HFF-Myc (cell line): ENCODE data around the gene UCMA.
A peak's percentile ranks its signal among the peaks of the same experiment; 100 is the strongest.
"Not testable (repeated sequence)": the region's sequence is repeated elsewhere in the genome, so short reads cannot be mapped to it uniquely, and the experiment has no call there.

ENCODE experiments used
- DNase-seq: peaks from one replicate; pipeline ENCODE4 v3.0.0-alpha.2; 2011; ENCODE audit warnings: low read depth; ENCODE audit errors: extremely low read depth
- H3K4me3 ChIP-seq: replicated peaks from 2 replicates; pipeline ENCODE4 v1.5.1; 2011; ENCODE audit warnings: low read depth, mild to moderate bottlenecking, control low read depth, low read length
- CTCF ChIP-seq: IDR thresholded peaks from 2 replicates; pipeline ENCODE4 v1.5.1; 2012; ENCODE audit warnings: mild to moderate bottlenecking, low read depth, low read length, control low read depth; ENCODE audit errors: missing control alignments

UCMA gene

DNA sequence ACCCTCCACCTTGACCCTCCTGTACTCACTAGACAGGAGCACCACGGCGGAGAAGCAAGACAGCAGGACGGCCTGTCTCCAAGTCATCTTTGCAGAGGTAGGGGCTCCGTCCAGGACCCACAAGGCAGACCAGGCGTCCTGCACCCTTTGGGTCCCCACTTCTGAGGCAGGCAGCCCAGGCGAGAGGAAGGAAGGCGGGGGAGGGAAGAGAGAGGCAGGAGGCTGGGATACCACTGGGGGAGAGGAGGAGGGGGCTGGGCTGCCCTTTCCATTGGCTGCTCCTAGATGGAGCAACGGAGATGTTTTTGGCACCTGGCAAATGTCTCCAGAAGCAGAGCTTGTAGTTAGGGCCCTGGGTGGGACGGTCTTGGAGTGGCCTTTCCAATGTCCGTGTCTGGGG lies at the start of gene UCMA:
TSS of gene UCMA (minus strand) at position 203 of the 400 bp plus-strand sequence. CDS start at position 87, 116 bp downstream.
- H3K4me3 ChIP-seq: no peak within 1 kb of the TSS
- DNase-seq: no peak
- no peak for TF ChIP-seq CTCF

DNA sequence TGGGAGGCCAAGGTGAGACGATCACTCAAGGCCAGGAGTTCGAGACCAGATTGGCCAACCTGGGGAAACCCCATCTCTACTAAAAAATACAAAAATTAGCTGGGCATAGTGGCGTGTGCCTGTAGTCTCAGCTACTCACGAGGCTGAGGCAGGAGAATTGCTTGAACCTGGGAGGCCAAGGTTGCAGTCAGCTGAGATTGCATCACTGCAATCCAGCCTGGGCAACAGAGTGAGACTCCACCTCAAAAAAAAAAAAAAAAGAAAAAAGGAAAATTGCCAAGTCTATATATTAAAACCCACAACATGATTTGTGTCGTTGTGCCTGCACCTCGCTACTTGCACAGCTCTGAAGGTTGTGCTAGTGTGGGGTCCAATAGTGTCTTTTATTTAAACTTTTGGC lies 48.2 kb upstream of the UCMA start:
- not testable (repeated sequence) for DNase-seq, H3K4me3 ChIP-seq

- DNase-seq: no peak
- TF ChIP-seq CTCF: peak; percentile 12
- H3K4me3 ChIP-seq: no peak overlapping the region
These were observed 42.7 kb upstream of the UCMA start for GRCh38 chr10:13276749-13277365.

DNA sequence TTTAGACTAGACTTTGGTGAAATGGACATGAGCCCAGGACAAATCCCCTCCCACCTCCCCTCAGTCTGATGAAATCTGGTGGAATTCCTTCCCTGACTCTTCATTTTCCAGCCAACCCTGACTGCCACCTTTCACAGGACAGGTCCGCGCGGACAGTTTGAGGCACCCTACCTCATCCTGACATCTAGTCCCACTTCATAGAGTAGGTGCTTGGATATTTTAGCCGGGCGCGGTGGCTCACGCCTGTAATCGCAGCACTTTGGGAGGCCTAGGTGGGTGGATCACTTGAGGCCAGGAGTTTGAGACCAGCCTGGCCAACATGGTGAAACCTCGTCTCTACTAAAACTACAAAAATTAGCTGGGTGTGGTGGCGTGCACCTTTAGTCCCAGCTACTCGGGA lies 42.0 kb upstream of the UCMA start:
- DNase-seq, H3K4me3 ChIP-seq: not testable (repeated sequence)

GRCh38 chr10:13272164-13272571 lies 38.0 kb upstream of the UCMA start:
- DNase-seq: peak; percentile 45
- TF ChIP-seq CTCF: no peak
- no peak overlapping the region for H3K4me3 ChIP-seq

DNA sequence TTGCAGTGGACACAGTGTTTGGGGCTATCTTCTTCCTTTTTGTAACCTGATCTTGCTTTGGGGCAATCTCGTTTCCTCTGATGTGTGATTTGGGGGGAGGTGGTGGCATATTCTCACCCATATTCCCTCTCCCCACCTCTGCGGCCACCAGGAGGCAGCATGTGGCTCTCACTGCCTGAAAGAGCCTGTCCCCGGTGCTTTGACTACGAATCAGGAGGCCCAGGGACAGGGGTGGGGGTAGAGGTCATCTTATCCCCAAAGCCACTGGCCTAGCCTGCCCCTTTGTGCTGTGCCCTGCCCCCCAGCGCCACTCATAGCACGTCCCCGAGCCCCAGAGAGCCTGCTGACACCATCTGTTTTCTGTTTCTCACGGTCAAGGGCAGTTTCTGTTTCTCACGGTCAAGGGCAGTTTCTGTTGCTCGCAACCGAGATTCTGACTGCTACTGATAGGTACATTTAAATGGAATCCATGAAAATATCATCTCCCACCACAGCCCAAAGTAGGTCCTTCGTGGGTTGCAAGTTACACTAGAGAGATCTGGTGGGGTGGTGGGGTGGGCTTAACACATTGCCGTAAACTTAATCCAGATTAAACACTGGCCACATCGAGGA lies 37.5 kb upstream of the UCMA start:
- DNase-seq: no peak
- H3K4me3 ChIP-seq: no peak overlapping the region

GRCh38 chr10:13270877-13271551 lies 36.8 kb upstream of the UCMA start:
- TF ChIP-seq CTCF: no peak
- no peak for DNase-seq
- no peak overlapping the region for H3K4me3 ChIP-seq

More for the DNA sequence above, 37.5 kb upstream of the UCMA start:
- peak; percentile 59 for TF ChIP-seq CTCF
